ENCODE measurements around the gene RAB33A. TPM values are rescaled to one million over a fixed set of nuclear protein-coding genes. Genes with fewer than 3 reads are reported as not detected.
A peak's percentile ranks its signal among the peaks of the same experiment; 100 is the strongest.

RAB33A gene
- total RNA-seq, 1 donor from 2014 or later, result 0.32 TPM

DNA sequence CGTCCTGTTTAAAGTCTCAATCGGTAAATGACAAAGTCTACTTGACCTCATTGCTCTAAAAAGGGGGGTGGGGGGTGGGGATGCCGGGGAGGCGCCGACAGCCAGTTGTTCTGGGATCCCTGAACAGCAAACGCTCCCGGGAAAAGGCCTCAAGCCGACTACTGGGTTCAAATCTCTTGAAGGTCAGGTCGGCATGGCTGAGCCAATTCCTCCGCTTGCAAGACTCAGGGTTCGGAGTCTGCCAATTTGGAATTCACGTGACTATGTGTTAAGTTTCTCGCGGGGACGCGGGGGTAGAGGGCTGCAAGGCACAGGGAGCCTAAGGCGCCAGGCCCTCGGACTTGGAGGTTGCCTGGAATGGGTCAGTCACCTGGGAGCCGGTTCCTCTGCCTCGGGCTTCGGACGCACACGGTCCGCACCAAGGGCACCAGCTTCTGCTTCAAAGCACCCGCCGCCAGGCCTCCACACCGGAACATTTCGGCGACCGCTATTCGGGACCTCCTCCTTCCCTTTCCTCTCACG is 6.5 kb upstream of the RAB33A start:
- intact Hi-C loops (cut with DNase I), result loop anchor here (5.0 kb wide), 1 partner anchor 323 kb away; the partner anchor contains the start of gene ZDHHC9
- H3K27me3 ChIP-seq, result no peaks in the 10 kb centered on the region
- no peaks in the 10 kb centered on the region for H3K36me3 ChIP-seq
- no peaks in the 10 kb centered on the region for H3K9me3 ChIP-seq
- TF ChIP-seq, protein P1, sequence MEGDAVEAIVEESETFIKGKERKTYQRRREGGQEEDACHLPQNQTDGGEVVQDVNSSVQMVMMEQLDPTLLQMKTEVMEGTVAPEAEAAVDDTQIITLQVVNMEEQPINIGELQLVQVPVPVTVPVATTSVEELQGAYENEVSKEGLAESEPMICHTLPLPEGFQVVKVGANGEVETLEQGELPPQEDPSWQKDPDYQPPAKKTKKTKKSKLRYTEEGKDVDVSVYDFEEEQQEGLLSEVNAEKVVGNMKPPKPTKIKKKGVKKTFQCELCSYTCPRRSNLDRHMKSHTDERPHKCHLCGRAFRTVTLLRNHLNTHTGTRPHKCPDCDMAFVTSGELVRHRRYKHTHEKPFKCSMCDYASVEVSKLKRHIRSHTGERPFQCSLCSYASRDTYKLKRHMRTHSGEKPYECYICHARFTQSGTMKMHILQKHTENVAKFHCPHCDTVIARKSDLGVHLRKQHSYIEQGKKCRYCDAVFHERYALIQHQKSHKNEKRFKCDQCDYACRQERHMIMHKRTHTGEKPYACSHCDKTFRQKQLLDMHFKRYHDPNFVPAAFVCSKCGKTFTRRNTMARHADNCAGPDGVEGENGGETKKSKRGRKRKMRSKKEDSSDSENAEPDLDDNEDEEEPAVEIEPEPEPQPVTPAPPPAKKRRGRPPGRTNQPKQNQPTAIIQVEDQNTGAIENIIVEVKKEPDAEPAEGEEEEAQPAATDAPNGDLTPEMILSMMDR (IDR thresholded peaks at IDR 0.05), result no peak
- H3K4me1 ChIP-seq, result no peaks in the 10 kb centered on the region
- H3K4me3 ChIP-seq, result peak overlapping the region; percentile 49 to 76
- DNase-seq (ENCODE audit: low spot score in 2 of 2), result no peak
- H3K27ac ChIP-seq, result peak overlapping the region; percentile 62 to 82

- peak; percentile 70 to 94 for DNase-seq (ENCODE audit: low spot score in 2 of 2)
- Histone ChIP-seq H3K27ac (peak within 1 kb of the TSS; percentile 62 to 82), H3K27me3 (no peaks in the 10 kb centered on the region), H3K4me1 (no peaks in the 10 kb centered on the region), H3K36me3 (no peaks in the 10 kb centered on the region), H3K9me3 (no peaks in the 10 kb centered on the region), H3K4me3 (peak within 1 kb of the TSS; percentile 49 to 76)
- TF ChIP-seq, protein P1 (IDR thresholded peaks at IDR 0.05), result no peak
- intact Hi-C loops (cut with DNase I), result loop anchor here (2.0 to 5.0 kb wide), 2 partner anchors 55 to 324 kb away; partner anchors contain the start of genes ELF4 and ZDHHC9
These were observed 5.9 kb upstream of the RAB33A start, which contains the start of gene AIFM1 for GRCh38 chrX:130165703-130166502. TSS of gene AIFM1 (minus strand) at chrX:130165841. CDS start at chrX:130165656, 185 bp downstream.

DNA sequence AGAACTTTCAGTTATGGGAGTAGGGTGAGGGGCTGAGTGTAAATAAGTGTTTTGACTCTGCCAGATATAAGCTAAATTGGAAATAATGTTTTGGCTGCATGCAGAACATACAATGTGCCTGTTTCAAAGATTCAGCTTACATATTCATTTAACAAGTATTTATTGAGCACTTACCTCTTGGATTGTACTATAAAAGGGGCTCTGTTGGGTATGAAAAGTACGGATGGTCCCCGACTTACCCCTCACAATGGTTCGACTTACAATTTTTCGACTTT is 5.3 kb upstream of the RAB33A start:
- Histone ChIP-seq H3K4me1 (no peaks in the 10 kb centered on the region), H3K9me3 (no peaks in the 10 kb centered on the region), H3K27me3 (no peaks in the 10 kb centered on the region), H3K27ac (peak overlapping the region; percentile 62 to 82), H3K4me3 (peak overlapping the region; percentile 49 to 76), H3K36me3 (no peaks in the 10 kb centered on the region)
- DNase-seq (ENCODE audit: low spot score in 2 of 2), result no peak
- intact Hi-C loops (cut with DNase I), result loop anchor here (2.0 to 5.0 kb wide), 2 partner anchors 56 to 324 kb away; partner anchors contain the start of genes ELF4 and ZDHHC9
- TF ChIP-seq, protein P1 (IDR thresholded peaks at IDR 0.05), result no peak

GRCh38 chrX:130167040-130167439 is 4.7 kb upstream of the RAB33A start:
- H3K9me3 ChIP-seq, result no peaks in the 10 kb centered on the region
- intact Hi-C loops (cut with DNase I), result loop anchor here (2.0 to 5.0 kb wide), 2 partner anchors 56 to 325 kb away; partner anchors contain the start of genes ELF4 and ZDHHC9
- H3K4me1 ChIP-seq, result no peaks in the 10 kb centered on the region
- no peaks in the 10 kb centered on the region for H3K36me3 ChIP-seq
- H3K4me3 ChIP-seq, result peak overlapping the region in 1 of 2 donors; percentile 76
- DNase-seq (ENCODE audit: low spot score in 2 of 2), result no peak
- no peaks in the 10 kb centered on the region for H3K27me3 ChIP-seq
- H3K27ac ChIP-seq, result peak overlapping the region in 1 of 2 donors; percentile 62
- TF ChIP-seq, protein P1 (IDR thresholded peaks at IDR 0.05), result no peak

GRCh38 chrX:130170752-130171445 is 863 bp upstream of the RAB33A start:
- Histone ChIP-seq H3K27me3 (no peaks in the 10 kb centered on the region), H3K4me3 (peak overlapping the region; percentile 50 to 58), H3K9me3 (no peaks in the 10 kb centered on the region), H3K4me1 (peaks cover 0 to 5% of the 10 kb centered on the region in 2 donors), H3K36me3 (no peaks in the 10 kb centered on the region), H3K27ac (no peak overlapping the region)
- TF ChIP-seq, protein P1 (IDR thresholded peaks at IDR 0.05), result no peak
- peak in 1 of 2 donors; percentile 66 for DNase-seq (ENCODE audit: low spot score in 2 of 2)
- intact Hi-C loops (cut with DNase I), result loop anchor here (5.0 kb wide), 3 partner anchors 89 to 239 kb away; no protein-coding TSS in a partner anchor
